Measurements from ENCODE around the gene DIO1.
A peak's percentile ranks its signal among the peaks of the same experiment; 100 is the strongest.

Gene DIO1

DNA sequence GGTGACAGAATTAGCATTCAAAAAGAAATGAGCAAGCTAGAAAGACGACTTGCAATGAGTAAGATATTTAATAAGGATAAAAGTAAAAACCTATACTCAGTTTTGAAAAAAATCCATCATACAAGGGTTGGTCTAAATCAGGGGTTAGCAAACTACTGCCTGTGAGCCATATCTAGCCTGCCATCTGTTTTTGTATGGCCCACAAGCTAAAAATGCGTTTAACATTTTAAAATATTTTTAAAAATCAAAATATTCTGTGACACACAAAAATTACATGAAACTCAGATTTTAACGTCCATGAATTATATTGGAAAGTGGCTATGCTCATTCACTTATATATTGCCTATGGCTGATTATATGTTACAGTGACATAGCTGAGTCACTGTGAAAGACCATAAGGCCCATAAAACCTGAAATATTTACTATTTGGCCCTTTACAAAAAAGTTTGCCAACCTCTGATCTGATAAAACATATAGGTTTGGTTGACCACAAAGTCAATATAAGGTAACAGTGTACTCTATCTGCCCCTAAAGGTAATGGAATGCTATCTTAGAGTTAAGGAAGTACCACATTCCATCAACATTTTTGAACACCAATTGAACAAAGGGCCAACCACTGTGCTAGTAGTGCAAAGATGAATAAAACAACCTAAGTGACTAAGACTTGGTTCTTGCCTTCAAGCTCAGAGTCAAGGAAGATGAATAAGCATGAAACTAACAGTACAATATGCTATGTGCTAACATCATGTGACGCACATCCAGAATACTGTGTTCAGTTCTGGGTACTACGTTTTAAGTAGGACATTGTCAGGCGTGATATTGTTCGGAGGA lies 48.4 kb downstream of the DIO1 start:
- no peak for DNase-seq (ENCODE audit: low read depth)

DNA sequence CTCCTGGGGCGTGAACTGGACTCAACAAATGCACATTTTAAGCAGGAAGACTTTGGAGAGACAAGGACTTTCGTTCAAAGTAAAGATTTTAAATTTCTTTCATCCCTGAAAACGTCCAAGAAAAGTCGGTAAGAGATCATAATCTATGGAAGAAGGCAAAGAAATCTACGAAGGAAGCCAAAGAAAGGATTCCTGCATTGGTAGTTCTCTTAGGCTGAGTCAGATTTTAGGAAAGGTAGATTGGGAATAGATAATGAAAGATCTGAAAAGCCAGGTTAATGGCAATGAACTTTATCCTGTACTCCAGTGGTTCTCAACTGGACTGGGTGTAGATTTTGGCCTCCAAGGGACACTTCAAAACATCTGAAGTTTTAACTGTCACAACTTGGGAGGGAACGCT lies 49.1 kb downstream of the DIO1 start:
- no peak for DNase-seq (ENCODE audit: low read depth)

DNA sequence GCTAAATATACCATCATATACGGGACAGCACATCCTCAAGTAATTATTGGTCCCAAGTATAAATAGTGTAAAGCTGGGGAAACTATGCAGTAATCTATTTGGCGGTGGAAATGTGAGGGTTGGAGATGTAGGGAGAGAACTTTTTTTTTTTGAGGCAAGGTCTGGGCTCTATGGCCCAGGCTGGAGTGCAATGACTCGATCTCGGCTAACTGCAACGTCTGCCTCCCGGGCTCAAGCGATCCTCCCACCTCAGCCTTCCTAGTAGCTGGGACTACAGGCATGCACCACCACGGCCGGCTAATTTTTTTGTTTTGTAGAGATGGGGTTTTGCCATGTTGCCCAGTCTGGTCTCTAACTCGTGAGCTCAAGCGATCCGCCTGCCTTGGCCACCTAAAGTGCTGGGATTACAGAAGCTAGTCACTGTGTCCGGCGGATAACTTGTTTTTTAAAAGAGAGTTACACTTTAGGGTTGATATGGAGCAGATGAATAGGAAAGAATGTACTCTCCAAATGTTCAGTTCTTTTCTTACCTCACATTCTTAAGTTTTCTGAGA lies 49.6 kb downstream of the DIO1 start:
- no peak for DNase-seq (ENCODE audit: low read depth)

DNA sequence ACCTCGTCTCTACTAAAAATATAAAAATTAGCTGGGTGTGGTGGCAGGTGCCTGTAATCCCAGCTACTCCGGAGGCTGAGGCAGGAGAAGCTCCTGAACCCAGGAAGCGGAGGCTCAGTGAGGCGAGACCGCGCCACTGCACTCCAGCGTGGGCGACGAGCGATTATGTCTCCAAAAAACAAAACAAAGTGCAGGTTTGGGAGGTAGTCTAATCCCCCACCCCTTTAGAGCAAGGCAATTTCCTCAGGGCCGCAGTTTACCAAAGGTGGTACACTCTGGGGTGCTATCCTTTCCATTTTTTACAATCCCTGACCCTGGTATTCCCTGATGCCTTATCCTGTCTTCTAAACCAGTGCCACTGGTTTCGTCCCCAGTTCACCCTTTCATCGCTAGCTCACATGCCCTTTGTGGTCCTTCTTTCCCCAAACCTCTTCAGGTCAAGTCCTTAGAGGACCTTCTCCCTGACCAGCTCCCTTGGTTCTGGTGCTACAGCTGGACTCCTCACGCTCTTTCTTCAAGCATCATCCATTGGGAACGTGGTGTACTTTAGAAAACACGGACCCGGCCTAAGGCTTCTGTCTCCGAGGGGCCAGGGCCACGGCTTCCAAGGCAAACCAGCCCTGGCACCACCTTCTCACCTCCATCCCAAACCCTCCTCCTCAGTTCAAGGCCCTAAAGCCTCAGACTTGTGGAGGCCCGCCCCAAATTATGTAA lies 50.6 kb downstream of the DIO1 start:
- DNase-seq (ENCODE audit: low read depth) = no peak

DNA sequence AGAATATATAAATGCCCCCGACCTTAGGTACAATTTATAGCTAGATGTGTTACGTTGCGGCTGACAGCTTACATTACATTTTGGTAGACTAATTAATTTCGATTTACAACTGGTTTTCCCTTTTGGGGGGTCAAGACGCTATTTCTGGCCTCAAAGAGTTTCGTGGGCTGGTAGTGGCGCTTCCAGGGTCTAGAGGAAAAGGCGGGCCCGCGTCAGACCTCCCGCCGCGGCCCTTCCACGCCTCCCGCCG lies 51.1 kb downstream of the DIO1 start:
- DNase-seq (ENCODE audit: low read depth) = no peak

DNA sequence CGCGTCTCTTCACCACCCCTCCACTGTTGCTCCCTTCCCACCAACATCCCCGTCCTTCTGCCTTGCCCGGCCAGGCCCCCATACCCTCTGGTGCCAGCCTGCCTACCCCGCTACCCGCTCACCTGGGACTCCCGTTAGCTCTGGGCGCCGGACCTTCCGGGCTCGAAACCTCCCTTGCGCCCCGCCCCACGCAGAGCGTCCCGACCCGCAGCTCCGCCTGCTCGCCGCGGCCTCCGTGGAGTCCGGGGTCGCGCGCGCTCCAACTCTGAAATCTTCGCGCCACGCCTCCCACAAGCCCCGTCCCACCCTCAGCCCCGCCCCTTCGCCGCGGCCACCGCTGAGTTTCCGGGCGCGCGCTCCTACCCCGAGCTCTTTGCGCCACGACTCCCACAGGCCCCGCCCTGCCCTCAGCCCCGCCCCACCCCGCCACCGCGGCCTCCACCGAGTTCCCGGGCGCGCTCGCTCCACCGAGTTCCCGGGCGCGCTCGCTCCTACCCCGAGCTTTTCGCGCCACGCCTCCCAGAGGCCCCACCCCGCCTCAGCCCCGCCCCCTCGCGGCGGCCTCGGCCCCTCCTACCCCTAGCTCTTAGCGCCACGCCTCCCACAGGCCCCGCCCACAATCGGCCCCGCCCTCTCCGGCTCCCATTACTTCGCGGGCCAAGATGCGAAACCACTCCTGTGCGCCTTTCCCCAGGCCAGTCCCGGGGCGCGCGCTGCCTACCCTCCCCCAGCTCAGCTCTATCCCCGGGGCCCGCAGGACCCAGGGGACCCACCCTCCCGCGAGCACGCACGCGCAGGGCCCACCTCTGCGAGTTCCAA lies 51.7 kb downstream of the DIO1 start, which contains the start of gene IFT25:
Gene IFT25 (minus strand): TSS at position 267 of the 819 bp plus-strand sequence. CDS start 5,617 bp downstream, outside the sequence.
- peak; percentile 94 for DNase-seq (ENCODE audit: low read depth)

DNA sequence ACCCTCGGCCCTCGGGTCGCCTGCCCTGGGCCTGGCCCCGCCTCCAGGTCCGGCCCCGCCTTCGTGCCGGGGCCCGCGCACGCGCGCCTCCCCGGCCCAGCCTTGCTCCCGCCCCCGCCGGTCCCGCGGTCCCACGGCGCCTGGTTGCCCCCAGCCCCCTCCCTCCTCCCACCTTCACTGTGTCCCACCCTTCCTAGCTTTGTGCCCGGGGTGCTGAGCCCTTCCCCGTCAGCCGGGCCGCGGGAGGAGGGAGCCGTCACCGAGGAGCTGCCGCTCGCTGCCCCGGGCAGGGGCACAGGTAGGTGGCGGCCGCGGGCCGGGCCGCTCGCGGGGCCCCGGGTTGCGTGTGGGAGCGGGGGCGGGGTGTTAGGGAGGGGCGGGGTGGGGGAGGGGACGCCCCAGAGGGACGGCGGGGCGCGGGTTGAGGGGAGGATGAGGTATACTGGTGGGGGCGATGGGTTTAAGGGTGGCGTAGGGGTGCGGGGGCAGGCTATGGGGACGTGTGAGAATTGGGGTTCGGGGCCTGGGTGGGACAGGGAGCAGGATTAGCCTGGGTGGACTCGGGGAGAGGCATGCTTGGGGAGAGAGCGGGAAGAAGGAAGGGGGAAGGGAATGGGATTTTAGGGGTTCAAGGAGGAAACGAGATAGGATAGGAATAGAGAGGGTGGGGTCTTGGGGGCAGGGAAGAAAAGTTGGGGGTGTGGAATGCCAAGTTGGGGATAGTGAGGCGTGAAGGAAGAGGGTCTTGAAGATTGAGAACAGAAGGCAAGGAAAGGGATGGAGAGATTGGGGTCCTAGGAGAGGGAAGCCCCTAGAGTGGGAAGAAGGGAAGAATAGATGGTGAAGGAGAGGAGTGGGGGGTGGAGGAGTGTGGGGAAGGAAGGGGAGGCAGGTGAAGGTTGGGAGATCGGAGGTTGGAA lies 52.5 kb downstream of the DIO1 start, which contains the start of gene LRRC42:
Gene LRRC42 (plus strand): TSS at position 99 of the 920 bp plus-strand sequence. CDS start 5,650 bp downstream, outside the sequence.
- no peak for DNase-seq (ENCODE audit: low read depth)

DNA sequence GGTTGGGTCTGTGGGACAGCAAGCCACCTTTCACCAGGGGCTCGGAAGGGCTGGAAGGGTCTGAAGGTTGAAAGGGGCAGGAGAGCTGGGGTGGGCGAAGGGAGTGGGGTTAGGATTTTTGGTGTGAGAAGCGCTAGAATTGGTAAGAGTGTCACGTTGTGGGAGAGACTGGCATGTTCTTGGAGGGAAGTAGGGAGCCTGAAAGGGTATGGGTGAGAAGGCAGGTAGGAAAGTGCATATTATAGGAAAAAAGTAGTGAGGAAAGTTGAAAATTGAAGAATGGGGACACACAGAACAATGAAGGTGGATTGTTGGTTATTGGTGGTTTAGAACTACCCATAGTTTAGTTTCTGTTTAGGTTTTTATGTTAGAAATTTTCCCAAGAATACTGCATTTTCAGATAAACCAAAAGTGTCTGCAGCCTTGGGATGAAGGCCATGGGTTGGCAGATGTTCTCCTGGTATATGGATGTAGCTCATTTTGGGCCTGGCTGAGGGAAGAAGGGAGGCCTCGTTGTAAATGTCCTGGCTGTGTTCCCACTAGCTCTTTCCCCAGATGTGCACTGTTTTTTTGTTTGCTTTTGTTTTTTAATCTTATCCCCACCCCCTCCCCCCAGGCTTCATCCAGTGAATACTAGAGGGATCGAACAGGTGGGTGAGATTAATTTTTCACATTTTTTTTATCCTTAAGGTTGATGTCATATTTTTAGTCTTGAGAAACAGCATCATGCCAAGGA lies 53.4 kb downstream of the DIO1 start:
- no peak for DNase-seq (ENCODE audit: low read depth)

DNA sequence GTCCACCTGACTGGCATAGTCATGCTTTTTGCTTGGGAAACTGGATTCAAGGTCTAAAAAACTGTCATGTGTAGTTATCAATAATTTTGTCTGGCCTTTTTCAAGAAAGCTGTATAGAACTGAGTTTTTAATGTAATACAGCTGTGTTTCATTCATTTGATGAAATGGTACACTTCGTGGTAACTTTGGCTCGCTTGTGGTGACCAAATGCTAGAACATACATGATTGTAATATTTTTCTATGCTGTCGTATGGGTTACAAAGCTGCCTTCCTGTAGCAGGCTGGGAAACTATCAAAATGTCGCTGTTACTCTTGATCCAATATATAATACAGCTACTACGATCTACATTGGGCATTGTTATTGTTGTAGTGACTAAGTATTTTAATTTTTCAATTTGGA lies 54.3 kb downstream of the DIO1 start:
- DNase-seq (ENCODE audit: low read depth) = no peak

DNA sequence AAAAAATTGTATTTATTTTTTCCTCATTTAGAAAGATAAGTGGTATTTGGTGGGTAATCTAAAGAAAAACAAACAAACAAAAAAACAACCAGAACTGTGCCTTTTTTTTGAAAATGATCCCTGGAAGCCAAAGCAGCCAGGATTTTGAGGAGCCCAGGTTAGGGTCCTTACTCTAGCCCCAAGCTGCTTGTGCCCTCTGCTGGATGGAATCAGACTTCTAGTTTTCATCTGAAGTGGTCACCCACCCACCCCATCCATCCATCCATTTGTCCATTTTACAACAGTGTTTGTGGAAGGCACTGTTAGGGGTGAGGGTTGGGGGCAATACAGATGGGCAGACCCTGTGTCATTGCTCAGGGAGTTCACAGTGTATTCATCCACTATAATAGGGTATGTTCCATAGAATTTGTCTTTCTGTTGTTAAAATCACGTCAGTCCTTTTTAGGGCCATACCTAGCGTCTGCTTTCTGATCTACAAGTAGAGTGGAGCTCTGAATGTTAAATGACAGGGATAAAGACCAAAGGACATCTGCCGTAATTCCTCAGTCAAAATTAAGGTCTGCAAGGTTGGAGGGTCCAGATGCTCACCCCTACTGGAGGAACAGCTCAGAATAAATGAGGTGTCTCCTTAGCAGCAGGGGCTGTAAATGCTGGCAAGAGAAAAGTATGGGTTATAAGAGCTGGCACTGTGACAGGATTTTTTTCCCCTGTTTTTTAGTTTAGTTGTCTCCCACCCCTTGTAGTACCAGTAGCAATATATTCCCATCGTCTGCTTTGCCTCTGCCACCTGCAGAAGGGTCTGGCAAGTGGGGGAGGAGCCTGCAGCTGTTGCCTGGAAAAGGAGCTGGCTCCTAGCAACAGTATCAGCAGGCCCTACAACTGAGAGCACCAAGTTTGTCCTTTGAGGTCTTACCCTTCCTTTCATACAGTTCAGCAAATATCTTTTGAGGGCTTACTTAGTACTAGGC lies 55.3 kb downstream of the DIO1 start:
- no peak for DNase-seq (ENCODE audit: low read depth)

DNA sequence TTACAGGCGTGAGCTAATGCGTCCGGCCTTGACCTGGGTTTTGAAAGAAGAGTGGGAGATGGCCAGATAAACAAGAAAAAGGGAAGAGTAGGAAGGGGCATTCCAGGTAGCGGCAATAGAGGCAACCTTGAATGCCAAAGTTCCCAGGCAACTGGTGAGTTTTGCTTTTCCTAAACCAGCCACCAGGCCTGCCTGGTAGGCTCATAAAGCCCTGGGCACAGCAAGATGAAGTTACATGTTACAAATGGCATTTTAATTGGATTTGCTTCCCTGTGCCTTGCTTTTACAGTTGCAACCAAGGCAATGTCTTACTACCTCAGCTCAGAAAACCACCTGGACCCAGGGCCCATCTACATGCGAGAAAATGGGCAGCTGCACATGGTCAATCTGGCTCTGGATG lies 57.7 kb downstream of the DIO1 start:
- DNase-seq (ENCODE audit: low read depth) = no peak

DNA sequence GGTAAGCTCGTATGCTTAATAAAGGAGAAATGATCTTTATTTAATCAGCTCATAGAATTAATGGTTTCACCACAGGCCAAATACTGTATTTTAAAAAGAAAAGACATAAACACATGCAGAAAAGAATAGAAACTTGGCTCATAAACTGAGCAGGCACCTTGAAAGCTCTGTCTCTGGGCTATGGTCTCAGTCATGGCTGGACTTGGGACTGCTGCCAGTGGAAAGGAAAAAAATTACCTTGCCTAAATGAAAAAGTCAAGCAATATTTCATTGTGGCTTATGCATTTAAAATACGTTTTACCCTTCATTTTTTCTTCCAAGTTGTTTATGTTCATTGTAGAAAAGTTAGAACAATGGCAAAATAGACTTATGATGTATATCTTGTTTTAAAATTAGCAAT lies 60.1 kb downstream of the DIO1 start:
- DNase-seq (ENCODE audit: low read depth) = no peak

DNA sequence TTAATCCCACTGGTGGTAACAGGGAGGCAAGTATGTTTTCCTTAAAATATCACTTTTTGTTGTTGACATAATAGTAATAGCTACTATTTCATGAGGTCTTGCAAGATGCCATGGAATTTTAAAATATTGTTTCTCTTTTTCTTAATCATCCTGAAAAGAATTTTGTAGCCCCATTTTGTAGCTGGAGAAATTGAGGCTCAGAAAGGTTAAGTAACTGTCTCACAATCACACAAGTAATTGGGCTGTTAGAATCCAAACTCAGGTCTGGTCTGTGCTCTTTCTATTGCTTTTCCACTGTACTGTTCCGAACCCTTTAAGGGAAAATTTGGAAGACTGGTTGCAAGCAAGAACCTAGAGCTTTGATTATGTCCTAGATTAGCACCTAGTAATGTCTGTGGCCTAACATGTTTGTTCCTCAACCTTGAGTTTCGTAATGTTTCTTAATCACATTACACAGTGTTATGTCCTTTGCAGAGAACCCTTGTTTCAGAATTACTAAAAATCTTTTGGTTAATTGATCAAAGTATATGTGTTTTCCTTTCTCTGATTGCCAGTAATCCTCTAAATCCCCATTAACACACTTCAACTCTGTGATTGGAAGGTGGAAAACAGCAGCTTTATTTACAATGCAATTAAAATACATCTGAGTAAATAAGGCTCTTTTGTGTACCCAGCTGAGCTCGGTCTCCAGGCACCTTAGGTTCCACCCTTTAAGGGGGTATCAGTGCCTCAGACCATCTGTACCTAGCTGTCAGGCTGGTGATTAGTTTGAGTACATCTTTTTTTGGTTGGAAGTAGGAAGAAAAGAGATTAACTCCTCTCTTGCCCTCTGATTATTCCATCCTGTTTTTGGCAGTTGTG lies 62.6 kb downstream of the DIO1 start:
- no peak for DNase-seq (ENCODE audit: low read depth)

DNA sequence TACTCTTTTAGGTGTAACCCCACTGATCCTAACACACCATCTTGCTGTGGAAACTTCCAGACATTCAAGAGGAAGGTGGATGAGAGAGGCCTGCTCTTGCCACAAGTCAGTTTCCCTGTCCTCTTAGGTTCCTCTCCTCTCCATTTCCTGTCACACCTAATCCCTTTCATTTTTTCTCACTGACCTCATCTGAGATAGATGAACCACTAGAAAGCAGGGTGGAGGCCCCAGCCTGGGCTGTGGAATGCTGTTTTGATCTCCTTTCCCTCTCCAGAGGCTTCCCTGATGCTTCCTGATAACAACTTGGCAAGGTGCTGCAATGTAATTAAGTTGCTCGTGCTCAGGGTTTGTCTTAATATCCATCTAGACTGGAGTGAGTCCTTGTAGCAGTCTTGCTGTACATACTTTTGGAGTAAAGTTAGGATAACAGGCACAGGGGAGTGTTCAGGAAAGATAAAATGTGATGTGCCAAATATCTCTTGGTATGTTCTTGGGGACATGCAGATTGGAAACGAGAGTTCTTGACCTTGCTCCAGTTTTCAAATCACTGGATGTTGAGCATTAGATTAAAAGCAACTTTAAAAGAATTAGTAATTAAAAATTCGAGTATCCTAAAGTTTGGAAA lies 63.3 kb downstream of the DIO1 start:
- DNase-seq (ENCODE audit: low read depth) = no peak

DNA sequence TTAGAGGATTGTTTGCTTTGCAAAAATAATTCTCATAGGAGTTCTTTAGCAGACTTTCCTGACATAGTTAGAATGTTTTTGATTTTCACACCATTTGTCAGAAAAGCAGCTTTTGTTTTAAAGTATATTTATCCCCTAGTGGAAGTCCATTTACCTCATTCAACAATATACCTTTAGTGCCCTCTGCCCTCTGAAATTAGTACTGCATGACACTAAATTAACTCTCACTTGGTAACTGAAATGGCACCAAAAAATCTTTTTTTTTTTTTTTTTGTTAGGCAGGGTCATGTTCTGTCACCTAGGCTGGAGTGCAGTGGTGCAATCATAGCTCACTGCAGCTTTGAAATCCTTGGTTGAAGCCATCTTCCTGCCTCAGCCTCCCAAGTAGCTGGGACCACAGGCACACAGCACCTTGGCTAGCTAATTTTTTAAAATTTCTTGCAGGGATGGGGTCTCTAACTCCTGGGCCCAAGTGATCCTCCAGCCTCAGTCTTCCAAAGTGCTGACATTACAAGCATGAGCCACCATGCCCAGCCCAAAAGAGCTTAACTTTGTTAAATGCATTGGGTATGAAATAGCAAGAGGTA lies 65.8 kb downstream of the DIO1 start:
- no peak for DNase-seq (ENCODE audit: low read depth)
